SK-N-SH (cell line): ENCODE measurements around the gene BRD1. TPM values are rescaled to one million over a fixed set of nuclear protein-coding genes. Genes with fewer than 3 reads are reported as not detected.

Experiments
- CTCF ChIA-PET: fragments of 300-600, 350-600 bp; formaldehyde crosslinking; extraction: SDS; loops from one replicate; lab custom pipeline; 2021; lab: Yijun Ruan, JAX
- POLR2A ChIA-PET: fragments of 350-600 bp; sonication (Branson Sonifier 250); formaldehyde crosslinking; extraction: SDS; loops from one replicate; lab custom pipeline; 2020; ENCODE audit warnings: antibody characterized with exemption, inconsistent platforms; lab: Yijun Ruan, JAX
- DNase-seq: peaks from one replicate; pipeline ENCODE4 v3.0.0; 2012
- H2AFZ ChIP-seq: fragments of 200-600 bp; sonication (generic); 2 replicates; pipeline ENCODE4 v1.8.1; 2016; ENCODE audit warnings: antibody characterized with exemption, mild to moderate bottlenecking, low read depth
- H3F3A ChIP-seq: fragments of 200-600 bp; sonication (generic); replicated peaks from 2 replicates; pipeline ENCODE3; 2016; ENCODE audit warnings: antibody characterized with exemption, mild to moderate bottlenecking; ENCODE audit not compliant: insufficient read depth
- H3K27ac ChIP-seq, 2 experiments: fragments of 200-500 bp in 1 of 2; fragments of 200-600 bp in 1 of 2; sonication (Bioruptor generic) in 1 of 2; sonication (generic), shearing (Covaris generic) in 1 of 2; 2 replicates each; pipeline versions ENCODE4 v1.5.1 to v1.6.1; 2014 to 2016; ENCODE audit warnings: low read depth in 2 of 2, inconsistent platforms in 1 of 2, low read length in 1 of 2, mild to moderate bottlenecking in 1 of 2, mixed read lengths in 1 of 2
- H3K27me3 ChIP-seq: fragments of 200-600 bp; sonication (generic), shearing (Covaris generic); 2 replicates; pipeline ENCODE4 v1.6.1; 2016; ENCODE audit warnings: mixed run types; ENCODE audit not compliant: insufficient read depth
- H3K36me3 ChIP-seq, 2 experiments: fragments of 200-500 bp in 1 of 2; fragments of 200-600 bp in 1 of 2; sonication (Bioruptor generic) in 1 of 2; sonication (generic) in 1 of 2; replicated peaks in 1 of 2; 2 replicates each; pipeline versions ENCODE3 to v1.5.1; 2014 to 2016; ENCODE audit warnings: low read length in 1 of 2, mild to moderate bottlenecking in 1 of 2; ENCODE audit not compliant: insufficient read depth in 2 of 2, control insufficient read depth in 1 of 2
- H3K4me1 ChIP-seq, 2 experiments: fragments of 200-500 bp in 1 of 2; fragments of 200-600 bp in 1 of 2; sonication (Bioruptor generic) in 1 of 2; sonication (generic), shearing (Covaris generic) in 1 of 2; 2 replicates each; pipeline versions ENCODE4 v1.5.1 to v1.6.1; 2014 to 2016; ENCODE audit warnings: low read depth in 1 of 2, low read length in 1 of 2, mixed run types in 1 of 2; ENCODE audit not compliant: insufficient read depth in 2 of 2, control insufficient read depth in 1 of 2
- H3K4me2 ChIP-seq: fragments of 200-600 bp; sonication (generic), shearing (Covaris generic); 2 replicates; pipeline ENCODE4 v1.6.1; 2017; ENCODE audit warnings: mixed run types
- H3K4me3 ChIP-seq, 2 experiments: fragments of 200-500 bp in 1 of 2; fragments of 200-600 bp in 1 of 2; sonication (Bioruptor generic) in 1 of 2; sonication (generic), shearing (Covaris generic) in 1 of 2; 2 replicates each; pipeline versions ENCODE4 v1.5.1 to v1.8.1; 2014 to 2016; ENCODE audit warnings: low read depth in 2 of 2, inconsistent platforms in 1 of 2, low read length in 1 of 2, mild to moderate bottlenecking in 1 of 2, mixed read lengths in 1 of 2, moderate library complexity in 1 of 2
- H3K79me2 ChIP-seq: fragments of 200-600 bp; sonication (generic); 2 replicates; pipeline ENCODE4 v1.8.1; 2017; ENCODE audit warnings: mild to moderate bottlenecking; ENCODE audit not compliant: insufficient read depth
- H3K9ac ChIP-seq: fragments of 200-600 bp; sonication (generic); 2 replicates; pipeline ENCODE4 v1.6.1; 2017; ENCODE audit warnings: mixed run types
- H3K9me2 ChIP-seq: fragments of 200-600 bp; sonication (generic); 2 replicates; pipeline ENCODE4 v1.6.1; 2017; ENCODE audit warnings: mixed run types
- H3K9me3 ChIP-seq: fragments of 200-600 bp; sonication (generic); 2 replicates; pipeline ENCODE4 v1.6.1; 2017; ENCODE audit warnings: mixed run types, mild to moderate bottlenecking, moderate library complexity
- H4K20me1 ChIP-seq: fragments of 200-600 bp; sonication (generic); 2 replicates; pipeline ENCODE4 v1.6.1; 2017; ENCODE audit warnings: mild to moderate bottlenecking, mixed run types; ENCODE audit not compliant: insufficient read depth
- ELF1 ChIP-seq: IDR thresholded peaks from 2 replicates; pipeline ENCODE4 v1.4.0; 2012
- FOSL2 ChIP-seq: IDR thresholded peaks from 2 replicates; pipeline ENCODE4 v1.4.0; 2012; ENCODE audit warnings: low read depth, mild to moderate bottlenecking, moderate library complexity, borderline replicate concordance
- FOXJ3 ChIP-seq: sonication (generic); formaldehyde crosslinking; IDR thresholded peaks from 2 replicates; pipeline ENCODE4 v1.5.1; 2020; ENCODE audit warnings: mild to moderate bottlenecking, missing genetic modification reagents
- GABPA ChIP-seq: IDR thresholded peaks from 2 replicates; pipeline ENCODE4 v1.4.0; 2012; ENCODE audit warnings: low read depth, mild to moderate bottlenecking
- GATA2 ChIP-seq: sonication (generic); formaldehyde crosslinking; IDR thresholded peaks from 2 replicates; pipeline ENCODE4 v1.5.0; 2020; ENCODE audit warnings: mild to moderate bottlenecking, missing genetic modification reagents
- IRF3 ChIP-seq: fragments of 150-350 bp; IDR thresholded peaks from 2 replicates; pipeline ENCODE4 v1.6.1; 2016; ENCODE audit warnings: mild to moderate bottlenecking, low read depth, low read length
- MAX ChIP-seq: IDR thresholded peaks from 2 replicates; pipeline ENCODE4 v1.4.0; 2012; ENCODE audit warnings: low read depth
- NFIC ChIP-seq: IDR thresholded peaks from 2 replicates; pipeline ENCODE4 v1.4.0; 2012; ENCODE audit warnings: borderline replicate concordance
- NRF1 ChIP-seq: IDR thresholded peaks from 2 replicates; pipeline ENCODE4 v1.6.1; 2012; ENCODE audit warnings: low read depth, mild to moderate bottlenecking, low read length
- POLR2AphosphoS5 ChIP-seq: IDR thresholded peaks from 2 replicates; pipeline ENCODE4 v1.6.1; 2012; ENCODE audit warnings: low read depth, low read length
- RCOR1 ChIP-seq: fragments of 150-350 bp; IDR thresholded peaks from 2 replicates; pipeline ENCODE4 v1.6.1; 2017; ENCODE audit warnings: antibody characterized with exemption, low read length
- TAF1 ChIP-seq: IDR thresholded peaks from 2 replicates; pipeline ENCODE4 v1.6.1; 2012; ENCODE audit warnings: low read depth, mild to moderate bottlenecking, low read length, moderate library complexity, borderline replicate concordance
- TEAD4 ChIP-seq: IDR thresholded peaks from 2 replicates; pipeline ENCODE4 v1.4.0; 2012; ENCODE audit warnings: mild to moderate bottlenecking, borderline replicate concordance; ENCODE audit not compliant: insufficient read depth
- USF1 ChIP-seq: IDR thresholded peaks from 2 replicates; pipeline ENCODE4 v1.4.0; 2012; ENCODE audit warnings: low read depth, borderline replicate concordance
- USF2 ChIP-seq: fragments of 150-350 bp; IDR thresholded peaks from 2 replicates; pipeline ENCODE4 v1.6.1; 2017; ENCODE audit warnings: antibody characterized with exemption, low read length, low read depth, borderline replicate concordance
- WGBS: methylation state at CpG from one replicate; pipeline ENCODE4 v1.1.6; 2017; ENCODE audit warnings: low lambda C conversion rate; 5-methylcytosine and 5-hydroxymethylcytosine counted together
- polyA plus RNA-seq, 3 experiments: library from polyadenylated mRNA; depleted of rRNA; stranded (reverse); fragments of >200 nt; gene quantifications; 2 replicates each; pipeline ENCODE4 v1.2.3, GENCODE V29; 2012

BRD1 gene
- polyA plus RNA-seq, 1 of the 3 experiments (the other 2 are of a cell fraction) = 10.3 TPM

- no peak for TF ChIP-seq FOSL2
- no peak for TF ChIP-seq NRF1
- no peak for TF ChIP-seq USF2
- no peak for TF ChIP-seq MAX
- TF ChIP-seq POLR2AphosphoS5 = no peak
Observed at GRCh38 chr22:49789289-49790141, 38.2 kb downstream of the BRD1 start (continued).

GRCh38 chr22:49788504-49788903 is 39.2 kb downstream of the BRD1 start:
- Histone ChIP-seq H3K4me1 (peaks cover 0 to 32% of the 10 kb centered on the region in 2 experiments; a peak in 1 of 4 replicates), H3K27ac (no peak overlapping the region; a peak in 1 of 4 replicates), H3K9ac (no peak overlapping the region), H3K9me3 (no peaks in the 10 kb centered on the region), H2AFZ (no peak overlapping the region), H4K20me1 (peaks cover 93% of the 10 kb centered on the region), H3K27me3 (no peaks in the 10 kb centered on the region), H3K79me2 (peaks cover 95% of the 10 kb centered on the region), H3K4me3 (no peak overlapping the region), H3K36me3 (peaks cover 17 to 91% of the 10 kb centered on the region in 2 experiments), H3F3A (no peaks in the 10 kb centered on the region), H3K9me2 (no peaks in the 10 kb centered on the region), H3K4me2 (no peak overlapping the region)
- no peak for TF ChIP-seq GABPA
- no peak for TF ChIP-seq USF2
- TF ChIP-seq ELF1 = no peak
- no peak for TF ChIP-seq GATA2
- no peak for TF ChIP-seq TEAD4
- TF ChIP-seq NFIC = no peak
- TF ChIP-seq USF1 = no peak
- ChIA-PET POLR2A (no interaction called here), CTCF (no interaction called here)
- WGBS = 80% methylated on average over 11 of the region's 11 CpGs
- no peak for DNase-seq

- WGBS = 91% methylated on average over 9 of the region's 10 CpGs
- CTCF ChIA-PET = no interaction called here
- no peak for TF ChIP-seq FOSL2
- TF ChIP-seq IRF3 = no peak
- TF ChIP-seq USF2 = no peak
- no peak for TF ChIP-seq FOXJ3 (CRISPR knock-in tag)
- no peak for TF ChIP-seq ELF1
- no peak for TF ChIP-seq TAF1
- no peak for TF ChIP-seq RCOR1
Observed at GRCh38 chr22:49787861-49788260, 39.8 kb downstream of the BRD1 start.

More at GRCh38 chr22:49787861-49788260, 39.8 kb downstream of the BRD1 start:
- POLR2A ChIA-PET = no interaction called here
- Histone ChIP-seq H3K79me2 (peaks cover 94% of the 10 kb centered on the region), H3K27ac (no peak overlapping the region), H3K4me2 (no peak overlapping the region), H3K4me1 (peaks cover 0 to 26% of the 10 kb centered on the region in 2 experiments; a peak in 1 of 4 replicates), H3K9ac (no peak overlapping the region), H4K20me1 (peaks cover 94% of the 10 kb centered on the region), H2AFZ (no peak overlapping the region), H3K4me3 (no peak overlapping the region), H3K9me3 (no peaks in the 10 kb centered on the region), H3K36me3 (peaks cover 17 to 89% of the 10 kb centered on the region in 2 experiments), H3K9me2 (no peaks in the 10 kb centered on the region), H3K27me3 (no peaks in the 10 kb centered on the region), H3F3A (no peaks in the 10 kb centered on the region)
- no peak for DNase-seq
